ENCODE measurements around the gene KRTAP1-5.
"Not testable (repeated sequence)": the region's sequence is repeated elsewhere in the genome, so short reads cannot be mapped to it uniquely, and the experiment has no call there.

Gene KRTAP1-5, protein sequence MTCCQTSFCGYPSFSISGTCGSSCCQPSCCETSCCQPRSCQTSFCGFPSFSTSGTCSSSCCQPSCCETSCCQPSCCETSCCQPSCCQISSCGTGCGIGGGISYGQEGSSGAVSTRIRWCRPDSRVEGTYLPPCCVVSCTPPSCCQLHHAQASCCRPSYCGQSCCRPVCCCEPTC

GRCh38 chr17:41026715-41027471, at the start of gene KRTAP1-5:
Gene KRTAP1-5, minus strand, starts transcription at chr17:41027208. Its CDS starts 53 bp downstream, at chr17:41027155.
- no peak for DNase-seq (ENCODE audit: low read depth in 3 of 3)

- no peak for DNase-seq (ENCODE audit: low read depth in 3 of 3)
Measured at GRCh38 chr17:41076788-41077187, 49.8 kb upstream of the KRTAP1-5 start.

- no peak for DNase-seq (ENCODE audit: low read depth in 3 of 3)
Measured at GRCh38 chr17:41073676-41074075, 46.7 kb upstream of the KRTAP1-5 start.

- DNase-seq (ENCODE audit: low read depth in 3 of 3), result no peak
Measured at GRCh38 chr17:41071606-41072360, 44.8 kb upstream of the KRTAP1-5 start.

- DNase-seq (ENCODE audit: low read depth in 3 of 3), result no peak
Measured at GRCh38 chr17:41069031-41069430, 42.0 kb upstream of the KRTAP1-5 start.

GRCh38 chr17:41067281-41067680, 40.3 kb upstream of the KRTAP1-5 start:
- no peak for DNase-seq (ENCODE audit: low read depth in 3 of 3)

GRCh38 chr17:41065829-41066624, 39.0 kb upstream of the KRTAP1-5 start, which contains the start of gene KRTAP2-4:
Gene KRTAP2-4, minus strand, starts transcription at chr17:41065879. Its CDS starts 34 bp downstream, at chr17:41065845.
- DNase-seq (ENCODE audit: low read depth in 3 of 3), result no peak

- not testable (repeated sequence) for DNase-seq (ENCODE audit: low read depth in 3 of 3)
Measured at GRCh38 chr17:41065016-41065689, 38.1 kb upstream of the KRTAP1-5 start.

DNA sequence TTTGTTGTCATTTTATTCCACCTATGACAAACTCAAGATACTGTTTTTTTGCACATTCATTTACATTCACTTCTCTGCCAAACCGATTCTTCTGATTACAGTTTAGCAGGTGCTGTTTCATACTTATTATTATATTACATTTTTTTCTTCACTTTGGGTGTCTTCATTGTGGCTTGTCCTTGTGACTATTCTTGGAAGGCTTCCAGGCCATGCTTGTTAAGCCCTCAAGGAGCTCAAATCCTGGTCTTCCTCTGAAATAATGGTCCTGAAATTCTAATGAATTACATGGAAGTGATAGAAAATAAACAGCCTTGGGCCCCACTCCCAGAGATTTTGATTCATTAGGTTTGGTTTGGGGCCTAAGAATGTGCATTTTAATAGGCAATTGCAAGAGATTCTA, 37.3 kb upstream of the KRTAP1-5 start:
- DNase-seq (ENCODE audit: low read depth in 3 of 3), result no peak

GRCh38 chr17:41063449-41063848, 36.4 kb upstream of the KRTAP1-5 start:
- no peak for DNase-seq (ENCODE audit: low read depth in 3 of 3)

GRCh38 chr17:41061964-41062363, 35.0 kb upstream of the KRTAP1-5 start:
- DNase-seq (ENCODE audit: low read depth in 3 of 3), result no peak

DNA sequence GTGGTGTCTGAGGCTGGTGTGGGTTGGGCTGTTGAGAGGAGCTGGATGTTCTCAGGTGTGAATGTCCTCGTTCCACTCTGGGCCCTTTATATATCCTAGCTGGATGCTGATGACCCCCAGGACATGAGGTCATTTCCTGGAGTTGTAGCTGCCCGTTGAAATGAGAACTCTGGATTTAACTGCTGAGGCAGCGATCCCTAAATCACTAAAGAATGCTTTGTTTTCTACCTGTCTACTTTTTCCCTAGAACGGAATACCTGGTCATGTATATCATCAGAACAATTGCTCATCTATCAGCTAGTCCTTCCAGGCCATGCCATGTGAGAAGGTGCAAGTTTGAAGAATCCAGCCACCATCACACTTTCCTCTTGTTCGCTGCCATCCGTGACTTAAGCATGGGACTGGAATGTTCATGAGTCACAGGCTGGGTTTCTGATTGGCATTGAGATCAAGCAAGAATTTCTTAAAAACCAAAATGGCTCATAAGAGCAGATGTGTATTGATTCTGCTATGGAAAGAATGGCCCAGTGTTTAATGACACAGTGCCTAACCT, 33.1 kb upstream of the KRTAP1-5 start, which contains the start of gene KRTAP2-3:
KRTAP2-3 (minus strand) TSS at position 63 of the 553 bp plus-strand sequence. CDS start 64 bp downstream, outside the sequence.
- DNase-seq (ENCODE audit: low read depth in 3 of 3), result no peak

GRCh38 chr17:41059276-41060051, 32.5 kb upstream of the KRTAP1-5 start:
- DNase-seq (ENCODE audit: low read depth in 3 of 3), result not testable (repeated sequence)

DNA sequence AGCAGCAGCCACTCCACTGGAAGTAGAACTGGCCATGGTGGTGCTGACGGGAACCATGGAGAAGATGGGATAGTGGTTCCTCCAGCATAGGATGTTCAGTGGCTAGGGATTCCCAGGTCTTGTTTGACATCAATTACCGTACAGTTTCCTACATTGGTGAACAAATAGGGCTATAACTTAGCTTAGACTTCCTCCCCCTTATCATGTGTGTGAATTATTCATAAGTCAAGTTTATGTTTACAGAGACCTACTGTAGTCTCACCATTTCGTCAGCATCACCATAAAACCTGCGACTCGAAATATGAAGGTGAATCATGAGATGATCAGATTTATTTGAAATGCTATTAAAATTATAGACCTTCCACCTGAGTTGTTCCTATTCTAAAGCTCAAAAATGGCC, 31.7 kb upstream of the KRTAP1-5 start:
- no peak for DNase-seq (ENCODE audit: low read depth in 3 of 3)

DNA sequence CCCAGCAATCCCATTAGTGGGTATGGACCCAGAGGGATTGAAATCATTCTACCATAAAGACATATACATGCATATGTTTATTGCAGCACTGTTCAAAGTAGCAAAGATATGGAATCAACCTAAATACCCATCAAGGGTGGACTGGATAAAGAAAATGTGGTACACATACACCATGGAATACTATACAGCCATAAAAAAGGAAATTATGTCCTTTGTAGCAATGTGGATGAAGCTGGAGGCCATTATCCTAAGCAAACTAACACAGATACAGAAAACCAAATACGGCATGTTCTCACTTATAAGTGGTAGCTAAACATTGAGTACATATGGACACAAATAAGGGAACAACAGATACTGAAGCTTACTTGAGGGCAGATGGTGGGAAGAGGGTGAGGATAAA, 30.5 kb upstream of the KRTAP1-5 start:
- no peak for DNase-seq (ENCODE audit: low read depth in 3 of 3)

- not testable (repeated sequence) for DNase-seq (ENCODE audit: low read depth in 3 of 3)
Measured at GRCh38 chr17:41055130-41055529, 28.1 kb upstream of the KRTAP1-5 start, which contains the start of gene KRTAP2-2. Gene KRTAP2-2, minus strand, starts transcription at chr17:41055230. Its CDS starts 19 bp downstream, at chr17:41055211.

DNA sequence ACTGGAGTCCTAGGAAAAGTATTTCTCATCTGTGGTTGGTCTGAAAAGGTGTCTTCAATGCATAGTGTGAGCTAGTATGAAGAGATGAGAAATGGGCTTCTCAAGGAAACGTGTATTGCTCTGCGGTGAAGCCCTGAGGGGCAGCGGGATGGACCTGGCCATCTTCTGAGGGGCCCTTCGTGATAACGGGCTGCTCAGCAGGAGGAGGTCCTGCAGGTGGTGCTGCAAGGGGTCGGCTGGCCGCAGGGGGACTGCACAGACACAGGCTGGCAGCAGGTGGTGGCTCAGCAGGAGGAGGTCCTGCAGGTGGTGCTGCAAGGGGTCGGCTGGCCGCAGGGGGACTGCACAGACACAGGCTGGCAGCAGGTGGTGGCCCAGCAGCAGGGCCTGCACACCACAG, 27.5 kb upstream of the KRTAP1-5 start:
- not testable (repeated sequence) for DNase-seq (ENCODE audit: low read depth in 3 of 3)

GRCh38 chr17:41054025-41054424, 27.0 kb upstream of the KRTAP1-5 start:
- DNase-seq (ENCODE audit: low read depth in 3 of 3), result no peak

GRCh38 chr17:41052566-41052965, 25.6 kb upstream of the KRTAP1-5 start:
- no peak for DNase-seq (ENCODE audit: low read depth in 3 of 3)

- DNase-seq (ENCODE audit: low read depth in 3 of 3), result no peak
Measured at GRCh38 chr17:41049110-41049509, 22.1 kb upstream of the KRTAP1-5 start.
